Kidney (tissue), 14 donors: Measurements from ENCODE around the gene STX11. TPM values are rescaled to one million over a fixed set of nuclear protein-coding genes. Genes with fewer than 3 reads are reported as not detected.

ENCODE experiments used
- DNase-seq, 5 donors: peaks; one replicate each; pipeline ENCODE4 v3.0.0-alpha.2; 2013 to 2020
- FAIRE-seq: peaks from 2 replicates; lab custom pipeline; 2012; peaks lifted over from hg19 to GRCh38; lab: Jason Lieb, UNC
- H3K27ac ChIP-seq, 2 donors: one replicate each; pipeline ENCODE4 v1.7.0; 2013; ENCODE audit warnings: low read depth in 2 of 2, low read length in 2 of 2, inconsistent platforms in 1 of 2
- H3K27me3 ChIP-seq: one replicate; pipeline ENCODE4 v1.7.1; 2013; ENCODE audit warnings: low read length, inconsistent platforms; ENCODE audit not compliant: control insufficient read depth, insufficient read depth
- H3K36me3 ChIP-seq, 3 donors: one replicate each; pipeline versions ENCODE4 v1.7.0 to v1.7.1; 2013; ENCODE audit warnings: low read length in 3 of 3, control low read depth in 1 of 3, inconsistent platforms in 1 of 3; ENCODE audit not compliant: insufficient read depth in 3 of 3, control insufficient read depth in 2 of 3
- H3K4me1 ChIP-seq, 3 donors: one replicate each; pipeline versions ENCODE4 v1.7.0 to v1.7.1; 2013; ENCODE audit warnings: low read length in 3 of 3, inconsistent platforms in 1 of 3, low read depth in 1 of 3; ENCODE audit not compliant: control insufficient read depth in 2 of 3, insufficient read depth in 2 of 3
- H3K4me3 ChIP-seq, 3 donors: one replicate each; pipeline versions ENCODE4 v1.7.0 to v1.8.1; 2013; ENCODE audit warnings: low read length in 3 of 3, control low read depth in 1 of 3, inconsistent platforms in 1 of 3
- H3K9ac ChIP-seq, 3 donors: one replicate each; pipeline versions ENCODE4 v1.7.0 to v1.7.1; 2013; ENCODE audit warnings: low read length in 3 of 3, control low read depth in 1 of 3, inconsistent platforms in 1 of 3
- H3K9me3 ChIP-seq, 3 donors: one replicate each; pipeline versions ENCODE4 v1.7.0 to v1.7.1; 2013; ENCODE audit warnings: low read length in 3 of 3, control low read depth in 1 of 3, inconsistent platforms in 1 of 3; ENCODE audit not compliant: control insufficient read depth in 2 of 3, insufficient read depth in 1 of 3
- CTCF ChIP-seq: IDR thresholded peaks from 3 replicates; pipeline ENCODE4 v1.5.1; 2012; ENCODE audit warnings: mild to moderate bottlenecking, moderate library complexity, borderline replicate concordance; ENCODE audit not compliant: insufficient read depth; ENCODE audit errors: extremely low read depth
- intact Hi-C: fragments of 100-400 bp; cut with DNase I; formaldehyde crosslinking; loops from one replicate; pipeline ENCODE4 v1.11.1; 2022
- polyA plus RNA-seq: library from polyadenylated mRNA; stranded (reverse); fragments of 350-450 nt; fragmentation: Illumina TruSeq; extraction: RNeasy Lipid Tissue Mini Kit (QIAGEN cat#74804); gene quantifications from one replicate; pipeline ENCODE4 v1.2.3, GENCODE V29; 2014; ENCODE audit warnings: low read depth, low replicate concordance; ENCODE audit not compliant: insufficient read depth
- total RNA-seq: library from RNA; stranded (reverse); fragmentation: NEBNext Ultra II Directional; extraction: Animal tissue kit (Norgen Biotek cat#: 25700); gene quantifications from one replicate; pipeline ENCODE4 v1.2.1, GENCODE V29; 2021
- donor health status: control.
- donor health status: control.
- donor health status: control.
- donor health status: control.
- donor health status: control.
- donor health status: DM: yes; HTN: yes; CAD: no.
- donor health status: Normal renal cell carcinoma (clear cell type).

STX11 gene
- total and polyA plus RNA-seq, 2 donors from 2014 or later, result 2.0 to 6.7 TPM

- Histone ChIP-seq H3K27me3 (no peaks in the 10 kb centered on the region), H3K4me3 (no peak overlapping the region), H3K4me1 (no peaks in the 10 kb centered on the region), H3K27ac (no peak overlapping the region), H3K9me3 (no peaks in the 10 kb centered on the region), H3K36me3 (no peaks in the 10 kb centered on the region), H3K9ac (no peak overlapping the region)
- TF ChIP-seq CTCF, result no peak
- intact Hi-C loops, result no loop called here
- FAIRE-seq, result no peak
- DNase-seq, result no peak
These were observed 8.8 kb upstream of the STX11 start for GRCh38 chr6:144141470-144141869.

GRCh38 chr6:144143106-144143505, 7.2 kb upstream of the STX11 start:
- H3K9ac ChIP-seq, result no peak overlapping the region
- intact Hi-C loops, result no loop called here
- no peak overlapping the region for H3K27ac ChIP-seq
- FAIRE-seq, result no peak
- DNase-seq, result no peak
- no peaks in the 10 kb centered on the region for H3K27me3 ChIP-seq
- H3K4me1 ChIP-seq, result no peaks in the 10 kb centered on the region
- H3K9me3 ChIP-seq, result no peaks in the 10 kb centered on the region
- no peak overlapping the region for H3K4me3 ChIP-seq
- no peaks in the 10 kb centered on the region for H3K36me3 ChIP-seq
- no peak for TF ChIP-seq CTCF

- H3K27ac ChIP-seq, result no peak overlapping the region
- intact Hi-C loops, result no loop called here
- no peaks in the 10 kb centered on the region for H3K9me3 ChIP-seq
- no peak for TF ChIP-seq CTCF
- H3K4me1 ChIP-seq, result no peaks in the 10 kb centered on the region
- H3K27me3 ChIP-seq, result no peaks in the 10 kb centered on the region
- no peak for FAIRE-seq
- no peaks in the 10 kb centered on the region for H3K36me3 ChIP-seq
- H3K4me3 ChIP-seq, result no peak overlapping the region
- no peak for DNase-seq
- H3K9ac ChIP-seq, result no peak overlapping the region
These were observed 6.4 kb upstream of the STX11 start for GRCh38 chr6:144143878-144144277.

- no peaks in the 10 kb centered on the region for H3K36me3 ChIP-seq
- peaks cover 3% of the 10 kb centered on the region for H3K27me3 ChIP-seq
- no peak overlapping the region for H3K4me3 ChIP-seq
- no peak overlapping the region for H3K9ac ChIP-seq
- FAIRE-seq, result no peak
- no peak overlapping the region for H3K27ac ChIP-seq
- no peaks in the 10 kb centered on the region for H3K9me3 ChIP-seq
- H3K4me1 ChIP-seq, result no peaks in the 10 kb centered on the region
- intact Hi-C loops, result no loop called here
- no peak for TF ChIP-seq CTCF
- no peak for DNase-seq
These were observed 5.3 kb upstream of the STX11 start for GRCh38 chr6:144144996-144145395.
